HG03159 (cell line): ENCODE results near the gene SLC8A1.

Source experiments
- ATAC-seq: cut with Tn5 transposase; IDR thresholded peaks from one replicate; pipeline ENCODE4 v1.9.1; 2021; ENCODE audit warnings: mild to moderate bottlenecking, moderate library complexity; ENCODE audit not compliant: unreplicated experiment

SLC8A1 gene

GRCh38 chr2:40166006-40166405, 285.9 kb downstream of the SLC8A1 start:
- ATAC-seq = no peak

GRCh38 chr2:40165509-40165844, 286.4 kb downstream of the SLC8A1 start:
- ATAC-seq = no peak

- ATAC-seq = no peak
Observed at GRCh38 chr2:40164736-40165508, 287.0 kb downstream of the SLC8A1 start.

DNA sequence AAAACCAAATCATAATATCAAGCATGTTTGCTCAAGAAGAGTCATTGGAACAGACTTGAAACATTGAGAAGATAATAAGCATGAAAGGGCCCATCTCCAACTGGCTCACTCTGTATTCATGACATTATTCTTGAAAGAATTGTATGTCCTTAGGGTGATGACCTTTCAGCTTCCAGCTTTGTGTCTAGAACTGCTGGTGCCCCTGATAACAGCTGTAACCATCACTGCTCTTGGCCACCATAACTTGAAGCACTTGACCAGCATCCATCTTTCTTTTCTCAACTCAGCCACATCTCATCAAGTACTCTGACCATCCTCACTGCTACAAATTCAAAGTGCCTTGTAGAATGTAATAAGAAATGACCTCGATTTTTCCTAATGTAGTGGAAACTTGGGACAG, 289.9 kb downstream of the SLC8A1 start:
- no peak for ATAC-seq

- no peak for ATAC-seq
Observed at GRCh38 chr2:40160751-40161218, 291.1 kb downstream of the SLC8A1 start.

GRCh38 chr2:40159333-40159732, 292.6 kb downstream of the SLC8A1 start:
- ATAC-seq = no peak

GRCh38 chr2:40158781-40159180, 293.1 kb downstream of the SLC8A1 start:
- no peak for ATAC-seq

GRCh38 chr2:40155728-40156127, 296.2 kb downstream of the SLC8A1 start:
- no peak for ATAC-seq

DNA sequence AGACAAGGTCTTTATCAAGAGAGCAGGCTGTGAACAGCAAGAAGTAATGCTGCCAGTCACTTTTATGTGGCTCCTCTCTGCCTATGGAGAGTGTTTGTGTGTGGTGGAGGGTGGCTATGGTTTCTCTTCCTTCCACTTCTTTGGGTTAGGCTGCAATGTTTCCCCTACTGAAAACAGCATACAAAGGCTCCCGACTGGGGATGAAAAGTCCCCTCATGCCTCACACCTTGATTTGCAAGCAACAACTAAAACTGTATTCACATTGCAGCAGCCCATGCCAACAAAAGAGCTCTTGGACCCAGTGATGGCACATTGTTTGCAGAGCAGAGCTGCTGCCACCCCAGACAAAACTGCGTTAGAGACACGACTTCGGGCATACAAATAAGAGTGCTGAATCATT, 301.6 kb downstream of the SLC8A1 start:
- no peak for ATAC-seq

DNA sequence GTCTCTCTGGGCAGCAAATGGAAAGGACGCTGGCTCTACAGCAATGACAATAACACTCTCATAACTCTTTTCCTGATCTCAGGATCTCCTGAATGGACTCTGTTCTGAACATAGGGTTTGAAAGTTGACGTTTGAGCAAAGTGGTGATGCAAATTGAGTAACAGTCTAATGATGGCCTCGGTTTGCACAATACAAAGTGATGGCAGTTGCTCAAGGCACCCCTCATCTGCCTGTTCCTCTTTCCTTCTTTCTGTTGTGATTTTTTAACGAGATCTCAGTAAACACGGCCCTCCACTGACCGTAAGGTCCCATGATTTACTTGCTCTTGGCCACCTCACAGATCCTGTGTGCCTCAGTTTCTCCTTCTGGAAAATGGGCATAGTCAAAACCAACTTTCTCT, 303.6 kb downstream of the SLC8A1 start:
- ATAC-seq = no peak

DNA sequence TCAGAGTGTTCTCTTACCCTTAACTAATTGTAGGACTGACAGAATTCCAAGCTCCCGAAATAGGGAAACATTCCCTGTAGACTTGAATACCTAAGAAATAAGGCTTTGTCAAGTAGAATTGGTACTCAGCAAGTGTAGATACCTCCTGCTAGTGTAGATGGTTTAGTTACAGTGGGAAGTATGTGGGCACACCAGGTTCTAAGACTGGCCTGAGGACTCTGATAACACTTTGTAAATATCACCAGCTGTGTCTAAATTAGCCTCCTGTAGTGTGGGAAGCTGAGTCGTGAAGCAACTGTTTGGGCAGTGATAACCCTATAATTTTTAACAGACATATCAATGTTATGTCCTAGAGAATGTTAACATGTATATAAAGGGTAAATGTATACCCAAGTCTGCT, 304.5 kb downstream of the SLC8A1 start:
- no peak for ATAC-seq

DNA sequence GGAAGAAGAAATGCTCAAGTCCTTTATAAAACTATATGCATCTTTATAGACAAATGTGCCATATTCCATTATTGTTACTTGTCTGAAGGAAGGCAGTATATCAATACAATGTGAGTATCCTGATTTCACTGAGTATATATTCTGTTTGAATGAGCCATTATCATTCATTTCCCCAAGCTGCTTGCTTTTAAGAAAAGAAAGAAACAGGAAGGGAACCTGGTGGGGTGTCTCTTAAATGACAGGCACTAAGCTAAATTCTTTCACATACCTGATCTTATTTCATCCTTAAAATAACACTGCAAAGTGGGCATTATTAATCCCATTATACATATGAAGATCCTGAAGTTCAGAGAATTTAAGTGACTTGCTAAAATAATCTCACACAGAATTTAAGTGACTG, 307.9 kb downstream of the SLC8A1 start:
- no peak for ATAC-seq

- ATAC-seq = no peak
Observed at GRCh38 chr2:40138314-40138713, 313.6 kb downstream of the SLC8A1 start.

DNA sequence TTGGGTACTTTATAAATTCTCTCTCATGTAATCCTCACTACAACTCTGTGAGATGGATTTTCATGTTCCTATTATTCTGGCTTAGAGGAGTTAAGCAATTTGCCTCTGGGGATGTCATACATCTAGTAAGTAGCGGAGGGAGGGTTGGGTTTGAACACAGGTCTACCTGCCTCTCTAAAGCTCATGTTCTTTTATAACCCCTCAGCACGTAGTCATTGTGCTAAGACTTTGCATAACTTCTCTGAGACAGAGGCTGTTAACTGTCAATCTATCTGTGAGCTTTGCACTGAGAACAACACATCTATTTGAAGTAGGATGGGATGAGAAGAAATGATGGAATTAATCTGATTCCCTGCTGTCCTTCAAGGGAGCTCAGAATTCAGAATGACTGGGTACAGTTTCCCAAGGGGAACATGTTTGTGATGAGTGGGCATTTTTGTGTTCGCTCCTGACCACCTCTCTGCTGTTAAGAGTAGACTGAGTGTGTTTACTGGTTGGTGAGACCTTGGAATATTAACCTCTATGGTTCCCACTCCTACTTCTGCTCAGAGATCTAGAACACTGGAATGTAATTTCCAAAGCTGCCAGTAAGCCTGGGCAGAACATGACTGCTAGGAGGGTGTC, 320.7 kb downstream of the SLC8A1 start:
- ATAC-seq = no peak

- ATAC-seq = no peak
Observed at GRCh38 chr2:40130251-40130994, 321.5 kb downstream of the SLC8A1 start.

DNA sequence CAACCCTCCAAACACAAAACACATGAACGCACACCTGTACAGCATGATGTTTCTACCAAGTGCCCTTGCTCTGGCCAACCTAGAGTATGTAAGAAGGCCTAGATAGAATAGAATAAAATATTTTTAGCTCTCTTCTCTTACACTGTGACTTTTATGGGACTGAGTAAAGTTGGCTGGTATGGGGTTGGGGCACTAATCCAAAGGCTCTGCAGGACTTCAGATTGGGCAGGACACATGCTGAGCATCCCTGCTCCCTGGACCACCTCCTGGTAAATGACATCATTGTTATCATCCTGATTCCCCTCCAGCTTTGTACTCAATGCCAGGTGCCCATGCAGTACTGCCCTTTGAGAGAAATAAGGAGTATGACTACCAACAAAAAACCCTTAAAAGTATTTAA, 322.2 kb downstream of the SLC8A1 start:
- no peak for ATAC-seq

DNA sequence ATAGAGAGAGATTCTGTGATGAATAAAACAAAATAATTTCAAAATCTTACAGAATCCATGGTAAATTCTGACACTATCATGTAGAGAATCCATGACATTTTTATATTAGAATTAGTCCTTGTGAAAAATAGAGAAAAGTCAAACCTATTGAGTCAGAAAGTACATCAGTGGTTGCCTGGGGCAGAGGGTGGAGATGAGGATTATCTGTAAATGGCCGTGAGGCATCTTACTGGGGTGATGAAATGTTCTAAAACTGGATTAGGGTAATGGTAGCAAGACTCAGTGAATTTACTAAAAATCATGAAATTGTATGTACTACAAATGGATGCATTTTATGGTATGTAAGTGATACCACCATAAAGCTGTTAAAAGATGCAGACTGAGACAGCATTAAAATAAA, 323.1 kb downstream of the SLC8A1 start:
- no peak for ATAC-seq

GRCh38 chr2:40127890-40128557, 323.9 kb downstream of the SLC8A1 start:
- no peak for ATAC-seq

GRCh38 chr2:40127146-40127545, 324.7 kb downstream of the SLC8A1 start:
- no peak for ATAC-seq

DNA sequence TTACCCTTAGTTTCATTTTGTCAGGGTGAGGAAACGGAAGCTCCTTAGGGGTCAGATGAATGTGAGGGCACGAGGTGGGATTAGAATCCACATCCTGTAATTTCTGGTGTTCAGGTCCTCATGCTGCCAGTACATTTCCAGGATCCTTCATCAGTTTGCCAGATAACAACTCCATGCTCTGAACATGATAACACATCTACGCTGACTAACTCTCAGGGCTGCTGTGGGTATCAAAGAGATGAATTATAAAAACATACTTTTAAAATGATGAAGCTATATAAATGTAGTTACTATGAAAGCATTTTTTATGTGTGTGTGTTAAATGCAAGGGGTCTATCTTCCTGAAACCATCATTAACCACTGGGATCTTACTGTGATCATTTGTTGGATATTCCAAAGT, 325.9 kb downstream of the SLC8A1 start:
- ATAC-seq = no peak

- no peak for ATAC-seq
Observed at GRCh38 chr2:40123746-40124145, 328.1 kb downstream of the SLC8A1 start.
